ENCODE measurements around the gene PCSK4.

- no peak for TF ChIP-seq ZNF274 (IDR thresholded peaks at IDR 0.05; ENCODE audit: low read depth, low read length)
- TF ChIP-seq POLR2AphosphoS5 (IDR thresholded peaks at IDR 0.05; ENCODE audit: low read depth, low read length) = no peak
- TF ChIP-seq ZBTB33 (IDR thresholded peaks at IDR 0.05; ENCODE audit: extremely low read depth, insufficient replicate concordance, low read length) = no peak
- no peak for TF ChIP-seq POLR2A (IDR thresholded peaks at IDR 0.05; ENCODE audit: borderline replicate concordance, extremely low read depth, insufficient read depth, insufficient read length)
- TF ChIP-seq, protein P1, sequence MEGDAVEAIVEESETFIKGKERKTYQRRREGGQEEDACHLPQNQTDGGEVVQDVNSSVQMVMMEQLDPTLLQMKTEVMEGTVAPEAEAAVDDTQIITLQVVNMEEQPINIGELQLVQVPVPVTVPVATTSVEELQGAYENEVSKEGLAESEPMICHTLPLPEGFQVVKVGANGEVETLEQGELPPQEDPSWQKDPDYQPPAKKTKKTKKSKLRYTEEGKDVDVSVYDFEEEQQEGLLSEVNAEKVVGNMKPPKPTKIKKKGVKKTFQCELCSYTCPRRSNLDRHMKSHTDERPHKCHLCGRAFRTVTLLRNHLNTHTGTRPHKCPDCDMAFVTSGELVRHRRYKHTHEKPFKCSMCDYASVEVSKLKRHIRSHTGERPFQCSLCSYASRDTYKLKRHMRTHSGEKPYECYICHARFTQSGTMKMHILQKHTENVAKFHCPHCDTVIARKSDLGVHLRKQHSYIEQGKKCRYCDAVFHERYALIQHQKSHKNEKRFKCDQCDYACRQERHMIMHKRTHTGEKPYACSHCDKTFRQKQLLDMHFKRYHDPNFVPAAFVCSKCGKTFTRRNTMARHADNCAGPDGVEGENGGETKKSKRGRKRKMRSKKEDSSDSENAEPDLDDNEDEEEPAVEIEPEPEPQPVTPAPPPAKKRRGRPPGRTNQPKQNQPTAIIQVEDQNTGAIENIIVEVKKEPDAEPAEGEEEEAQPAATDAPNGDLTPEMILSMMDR (IDR thresholded peaks at IDR 0.05 in 2 of 3, conservative IDR thresholded peaks at IDR 0.05 in 1 of 3; ENCODE audit: borderline replicate concordance in 1 of 3, insufficient read depth in 1 of 3, low read depth in 2 of 3, low read length in 2 of 3) = no peak
- TF ChIP-seq RAD21 (IDR thresholded peaks at IDR 0.05; ENCODE audit: low read depth) = no peak
These were observed 14.3 kb downstream of the PCSK4 start for GRCh38 chr19:1475751-1476437.
